ENCODE data around the gene SUFU.

Gene SUFU

GRCh38 chr10:102642736-102643335, 139.1 kb downstream of the SUFU start:
- DNase-seq, result peak; percentile 11 to 61

GRCh38 chr10:102643336-102644065, 139.7 kb downstream of the SUFU start:
- DNase-seq, result peak; percentile 9 to 39

GRCh38 chr10:102644066-102644645, 140.4 kb downstream of the SUFU start, which contains the start of gene TRIM8:
TSS of gene TRIM8 (plus strand) at chr10:102644479. CDS start at chr10:102644618, 139 bp downstream.
- peak in 1 of 2 experiments; percentile 40 for DNase-seq

GRCh38 chr10:102644646-102645387, 141.0 kb downstream of the SUFU start:
- DNase-seq, result peak in 1 of 2 experiments; percentile 67

GRCh38 chr10:102645388-102645740, 141.6 kb downstream of the SUFU start:
- DNase-seq, result peak in 1 of 2 experiments; percentile 36

GRCh38 chr10:102645741-102646609, 142.2 kb downstream of the SUFU start:
- peak in 1 of 2 experiments; percentile 36 for DNase-seq

GRCh38 chr10:102646610-102647442, 143.1 kb downstream of the SUFU start:
- DNase-seq, result no peak

- DNase-seq, result no peak
These were observed 143.9 kb downstream of the SUFU start for GRCh38 chr10:102647443-102648268.

GRCh38 chr10:102648269-102648888, 144.6 kb downstream of the SUFU start:
- DNase-seq, result no peak

- DNase-seq, result no peak
These were observed 145.4 kb downstream of the SUFU start for GRCh38 chr10:102648889-102649796.

GRCh38 chr10:102649797-102650654, 146.3 kb downstream of the SUFU start:
- DNase-seq, result no peak

GRCh38 chr10:102650655-102651454, 147.1 kb downstream of the SUFU start:
- no peak for DNase-seq

- DNase-seq, result no peak
These were observed 147.8 kb downstream of the SUFU start for GRCh38 chr10:102651455-102652169.

- DNase-seq, result no peak
These were observed 148.6 kb downstream of the SUFU start for GRCh38 chr10:102652170-102652916.

- no peak for DNase-seq
These were observed 149.3 kb downstream of the SUFU start for GRCh38 chr10:102653060-102653459.

- DNase-seq, result no peak
These were observed 150.8 kb downstream of the SUFU start for GRCh38 chr10:102654566-102654965.
